ENCODE measurements around the gene DDN.

Gene DDN

GRCh38 chr12:48966177-48966895, 32.8 kb downstream of the DDN start:
- Histone ChIP-seq H3K4ac (ENCODE audit: low read depth, low read length) (no peak overlapping the region), H3K27ac (ENCODE audit: low read depth, low read length) (no peak overlapping the region), H2BK15ac (replicated peaks; ENCODE audit: low read depth) (no peak overlapping the region), H3K23ac (ENCODE audit: low read length) (no peak overlapping the region), H3K79me1 (ENCODE audit: low read length) (no peaks in the 10 kb centered on the region), H3K4me3 (ENCODE audit: low read length) (no peak overlapping the region), H3K36me3 (ENCODE audit: control insufficient read depth, insufficient read depth, low read length) (no peaks in the 10 kb centered on the region), H3K4me1 (ENCODE audit: control insufficient read depth, low read depth, low read length) (no peaks in the 10 kb centered on the region), H2BK5ac (ENCODE audit: low read length) (no peak overlapping the region), H3K9ac (ENCODE audit: low read length) (no peak overlapping the region), H3K18ac (ENCODE audit: low read length) (no peak overlapping the region), H3K56ac (ENCODE audit: low read length) (peak overlapping the region; percentile 17), H3K79me2 (ENCODE audit: control insufficient read depth, insufficient read depth, low read length) (no peaks in the 10 kb centered on the region), H4K8ac (ENCODE audit: low read depth, low read length) (no peak overlapping the region), H2BK120ac (ENCODE audit: low read depth, low read length) (no peak overlapping the region), H3K27me3 (ENCODE audit: insufficient read depth, low read length, poor library complexity) (peaks cover 24% of the 10 kb centered on the region), H2AK5ac (ENCODE audit: low read length) (no peak overlapping the region), H3K4me2 (ENCODE audit: low read length) (no peak overlapping the region), H4K5ac (ENCODE audit: low read length) (no peak overlapping the region)
- no CpG with 5 or more reads among the region's 20 CpGs for WGBS (ENCODE audit: extremely low coverage, insufficient coverage, low lambda C conversion rate)
- DNase-seq, result no peak

GRCh38 chr12:48965298-48965838, 33.8 kb downstream of the DDN start:
- Histone ChIP-seq H2BK5ac (ENCODE audit: low read length) (no peak overlapping the region), H3K36me3 (ENCODE audit: control insufficient read depth, insufficient read depth, low read length) (no peaks in the 10 kb centered on the region), H3K27ac (ENCODE audit: low read depth, low read length) (no peak overlapping the region), H3K79me2 (ENCODE audit: control insufficient read depth, insufficient read depth, low read length) (no peaks in the 10 kb centered on the region), H3K79me1 (ENCODE audit: low read length) (no peaks in the 10 kb centered on the region), H3K9ac (ENCODE audit: low read length) (no peak overlapping the region), H3K4me1 (ENCODE audit: control insufficient read depth, low read depth, low read length) (no peaks in the 10 kb centered on the region), H2AK5ac (ENCODE audit: low read length) (no peak overlapping the region), H3K4ac (ENCODE audit: low read depth, low read length) (no peak overlapping the region), H3K23ac (ENCODE audit: low read length) (no peak overlapping the region), H2BK15ac (replicated peaks; ENCODE audit: low read depth) (no peak overlapping the region), H3K18ac (ENCODE audit: low read length) (no peak overlapping the region), H2BK120ac (ENCODE audit: low read depth, low read length) (no peak overlapping the region), H3K56ac (ENCODE audit: low read length) (no peak overlapping the region), H3K4me2 (ENCODE audit: low read length) (no peak overlapping the region), H4K8ac (ENCODE audit: low read depth, low read length) (no peak overlapping the region), H3K27me3 (ENCODE audit: insufficient read depth, low read length, poor library complexity) (peaks cover 14% of the 10 kb centered on the region), H3K4me3 (ENCODE audit: low read length) (no peak overlapping the region), H4K5ac (ENCODE audit: low read length) (no peak overlapping the region)
- peak; percentile 60 for DNase-seq

- H3K27me3 ChIP-seq (ENCODE audit: insufficient read depth, low read length, poor library complexity), result no peaks in the 10 kb centered on the region
- H4K5ac ChIP-seq (ENCODE audit: low read length), result no peak overlapping the region
- no peaks in the 10 kb centered on the region for H3K36me3 ChIP-seq (ENCODE audit: control insufficient read depth, insufficient read depth, low read length)
- no peak overlapping the region for H3K9ac ChIP-seq (ENCODE audit: low read length)
- H2BK5ac ChIP-seq (ENCODE audit: low read length), result no peak overlapping the region
- H3K23ac ChIP-seq (ENCODE audit: low read length), result no peak overlapping the region
- H3K27ac ChIP-seq (ENCODE audit: low read depth, low read length), result no peak overlapping the region
- DNase-seq, result no peak
- no peaks in the 10 kb centered on the region for H3K79me2 ChIP-seq (ENCODE audit: control insufficient read depth, insufficient read depth, low read length)
- no peak overlapping the region for H2BK120ac ChIP-seq (ENCODE audit: low read depth, low read length)
- no peak overlapping the region for H4K8ac ChIP-seq (ENCODE audit: low read depth, low read length)
- H3K4ac ChIP-seq (ENCODE audit: low read depth, low read length), result no peak overlapping the region
- H3K4me2 ChIP-seq (ENCODE audit: low read length), result no peak overlapping the region
- no peak overlapping the region for H2BK15ac ChIP-seq (replicated peaks; ENCODE audit: low read depth)
- H3K4me3 ChIP-seq (ENCODE audit: low read length), result no peak overlapping the region
- no peak overlapping the region for H2AK5ac ChIP-seq (ENCODE audit: low read length)
- no peak overlapping the region for H3K56ac ChIP-seq (ENCODE audit: low read length)
- no peak overlapping the region for H3K18ac ChIP-seq (ENCODE audit: low read length)
- peaks cover 3% of the 10 kb centered on the region for H3K4me1 ChIP-seq (ENCODE audit: control insufficient read depth, low read depth, low read length)
- no peaks in the 10 kb centered on the region for H3K79me1 ChIP-seq (ENCODE audit: low read length)
Observed at GRCh38 chr12:48961801-48962200, 37.4 kb downstream of the DDN start.

GRCh38 chr12:48961331-48961730, 37.8 kb downstream of the DDN start:
- peaks cover 3% of the 10 kb centered on the region for H3K4me1 ChIP-seq (ENCODE audit: control insufficient read depth, low read depth, low read length)
- no peak overlapping the region for H3K18ac ChIP-seq (ENCODE audit: low read length)
- H3K56ac ChIP-seq (ENCODE audit: low read length), result peak overlapping the region; percentile 49
- no peak overlapping the region for H4K8ac ChIP-seq (ENCODE audit: low read depth, low read length)
- no peak overlapping the region for H2AK5ac ChIP-seq (ENCODE audit: low read length)
- peak; percentile 57 for DNase-seq
- H2BK5ac ChIP-seq (ENCODE audit: low read length), result no peak overlapping the region
- no peaks in the 10 kb centered on the region for H3K27me3 ChIP-seq (ENCODE audit: insufficient read depth, low read length, poor library complexity)
- H2BK15ac ChIP-seq (replicated peaks; ENCODE audit: low read depth), result no peak overlapping the region
- no peak overlapping the region for H3K4ac ChIP-seq (ENCODE audit: low read depth, low read length)
- no peak overlapping the region for H4K5ac ChIP-seq (ENCODE audit: low read length)
- no peaks in the 10 kb centered on the region for H3K79me1 ChIP-seq (ENCODE audit: low read length)
- no peak overlapping the region for H3K4me2 ChIP-seq (ENCODE audit: low read length)
- no peaks in the 10 kb centered on the region for H3K79me2 ChIP-seq (ENCODE audit: control insufficient read depth, insufficient read depth, low read length)
- H3K4me3 ChIP-seq (ENCODE audit: low read length), result no peak overlapping the region
- no peak overlapping the region for H3K23ac ChIP-seq (ENCODE audit: low read length)
- H3K9ac ChIP-seq (ENCODE audit: low read length), result no peak overlapping the region
- H3K36me3 ChIP-seq (ENCODE audit: control insufficient read depth, insufficient read depth, low read length), result no peaks in the 10 kb centered on the region
- no peak overlapping the region for H2BK120ac ChIP-seq (ENCODE audit: low read depth, low read length)
- no CpG with 5 or more reads among the region's 4 CpGs for WGBS (ENCODE audit: extremely low coverage, insufficient coverage, low lambda C conversion rate)
- no peak overlapping the region for H3K27ac ChIP-seq (ENCODE audit: low read depth, low read length)

- H3K4me2 ChIP-seq (ENCODE audit: low read length), result no peak overlapping the region
- peaks cover 4% of the 10 kb centered on the region for H3K4me1 ChIP-seq (ENCODE audit: control insufficient read depth, low read depth, low read length)
- H3K4ac ChIP-seq (ENCODE audit: low read depth, low read length), result no peak overlapping the region
- H3K79me1 ChIP-seq (ENCODE audit: low read length), result peaks cover 4% of the 10 kb centered on the region
- H2BK120ac ChIP-seq (ENCODE audit: low read depth, low read length), result no peak overlapping the region
- no peak overlapping the region for H3K23ac ChIP-seq (ENCODE audit: low read length)
- H3K27ac ChIP-seq (ENCODE audit: low read depth, low read length), result no peak overlapping the region
- no peak overlapping the region for H2AK5ac ChIP-seq (ENCODE audit: low read length)
- no peak for DNase-seq
- no peak overlapping the region for H2BK5ac ChIP-seq (ENCODE audit: low read length)
- H3K18ac ChIP-seq (ENCODE audit: low read length), result no peak overlapping the region
- H2BK15ac ChIP-seq (replicated peaks; ENCODE audit: low read depth), result no peak overlapping the region
- no peak overlapping the region for H3K9ac ChIP-seq (ENCODE audit: low read length)
- H3K36me3 ChIP-seq (ENCODE audit: control insufficient read depth, insufficient read depth, low read length), result no peaks in the 10 kb centered on the region
- no CpG with 5 or more reads among the region's 3 CpGs for WGBS (ENCODE audit: extremely low coverage, insufficient coverage, low lambda C conversion rate)
- no peaks in the 10 kb centered on the region for H3K27me3 ChIP-seq (ENCODE audit: insufficient read depth, low read length, poor library complexity)
- H4K8ac ChIP-seq (ENCODE audit: low read depth, low read length), result no peak overlapping the region
- H3K56ac ChIP-seq (ENCODE audit: low read length), result peak overlapping the region; percentile 7
- H4K5ac ChIP-seq (ENCODE audit: low read length), result no peak overlapping the region
- H3K79me2 ChIP-seq (ENCODE audit: control insufficient read depth, insufficient read depth, low read length), result peaks cover 4% of the 10 kb centered on the region
- no peak overlapping the region for H3K4me3 ChIP-seq (ENCODE audit: low read length)
Observed at GRCh38 chr12:48960834-48961233, 38.3 kb downstream of the DDN start.

- H3K4me1 ChIP-seq (ENCODE audit: control insufficient read depth, low read depth, low read length), result peaks cover 7% of the 10 kb centered on the region
- peak overlapping the region; percentile 95 for H3K56ac ChIP-seq (ENCODE audit: low read length)
- H3K23ac ChIP-seq (ENCODE audit: low read length), result no peak overlapping the region
- no peak overlapping the region for H3K4me3 ChIP-seq (ENCODE audit: low read length)
- H3K79me1 ChIP-seq (ENCODE audit: low read length), result peaks cover 11% of the 10 kb centered on the region
- no peak overlapping the region for H2BK15ac ChIP-seq (replicated peaks; ENCODE audit: low read depth)
- no peak overlapping the region for H2BK120ac ChIP-seq (ENCODE audit: low read depth, low read length)
- no peak overlapping the region for H2AK5ac ChIP-seq (ENCODE audit: low read length)
- no CpG with 5 or more reads among the region's 3 CpGs for WGBS (ENCODE audit: extremely low coverage, insufficient coverage, low lambda C conversion rate)
- H3K18ac ChIP-seq (ENCODE audit: low read length), result no peak overlapping the region
- H4K8ac ChIP-seq (ENCODE audit: low read depth, low read length), result no peak overlapping the region
- no peaks in the 10 kb centered on the region for H3K36me3 ChIP-seq (ENCODE audit: control insufficient read depth, insufficient read depth, low read length)
- DNase-seq, result no peak
- H2BK5ac ChIP-seq (ENCODE audit: low read length), result no peak overlapping the region
- no peak overlapping the region for H3K4ac ChIP-seq (ENCODE audit: low read depth, low read length)
- peak overlapping the region; percentile 86 for H3K4me2 ChIP-seq (ENCODE audit: low read length)
- no peaks in the 10 kb centered on the region for H3K27me3 ChIP-seq (ENCODE audit: insufficient read depth, low read length, poor library complexity)
- H3K27ac ChIP-seq (ENCODE audit: low read depth, low read length), result no peak overlapping the region
- peaks cover 29% of the 10 kb centered on the region for H3K79me2 ChIP-seq (ENCODE audit: control insufficient read depth, insufficient read depth, low read length)
- H4K5ac ChIP-seq (ENCODE audit: low read length), result no peak overlapping the region
- H3K9ac ChIP-seq (ENCODE audit: low read length), result peak overlapping the region; percentile 79
Observed at GRCh38 chr12:48958049-48958388, 41.2 kb downstream of the DDN start.
